Testis (tissue), 2 donors: Measurements from ENCODE around the gene KIF26B.

Experiments
- CTCF ChIP-seq, 3 experiments: fragments of 450-650 bp in 2 of 3; fragments of 200-600 bp in 1 of 3; sonication (generic) in 1 of 3; IDR thresholded peaks; one replicate each; pipeline ENCODE4 v1.5.1; 2016 to 2019; ENCODE audit warnings: antibody characterized with exemption in 3 of 3, mild to moderate bottlenecking in 2 of 3, moderate library complexity in 1 of 3
- POLR2A ChIP-seq: fragments of 450-650 bp; IDR thresholded peaks from one replicate; pipeline ENCODE4 v1.6.1; 2017; ENCODE audit warnings: antibody characterized with exemption, mild to moderate bottlenecking, moderate library complexity

- TF ChIP-seq CTCF (IDR thresholded peaks at IDR 0.05) (no peak), POLR2A (no peak)
These were observed 179.4 kb downstream of the KIF26B start for GRCh38 chr1:245334235-245334634.
